Calu3 (cell line): ENCODE measurements around the gene MAP7. TPM values are rescaled to one million over a fixed set of nuclear protein-coding genes. Genes with fewer than 3 reads are reported as not detected.

Experiments
- BruUV-seq: library from RNA; stranded (reverse); fragments of 400-500 nt; replicated peaks from 2 replicates; lab custom pipeline; 2021; lab: Mats Ljungman, UMichigan
- CTCF ChIA-PET: fragments of 300-600 bp; sonication (Branson Sonifier 250); formaldehyde crosslinking; loops from one replicate; lab custom pipeline; 2022; ENCODE audit warnings: antibody characterized with exemption; lab: Charles Lee
- DNase-seq: peaks from one replicate; pipeline ENCODE4 v3.0.0; 2022
- H3K27ac Mint-ChIP-seq: one replicate; pipeline ENCODE4 v1.8.0; 2022; ENCODE audit warnings: mixed read lengths; ENCODE audit not compliant: unreplicated experiment
- H3K27me3 Mint-ChIP-seq: one replicate; pipeline ENCODE4 v1.8.0; 2022; ENCODE audit warnings: mixed read lengths; ENCODE audit not compliant: unreplicated experiment
- H3K36me3 Mint-ChIP-seq: one replicate; pipeline ENCODE4 v1.8.0; 2022; ENCODE audit warnings: mild to moderate bottlenecking, moderate library complexity, mixed read lengths; ENCODE audit not compliant: insufficient read depth, unreplicated experiment
- H3K4me1 Mint-ChIP-seq: one replicate; pipeline ENCODE4 v1.8.0; 2022; ENCODE audit warnings: mild to moderate bottlenecking, low read depth, mixed read lengths; ENCODE audit not compliant: unreplicated experiment
- H3K4me3 Mint-ChIP-seq: one replicate; pipeline ENCODE4 v1.8.0; 2022; ENCODE audit warnings: mild to moderate bottlenecking, low read depth, moderate library complexity, mixed read lengths; ENCODE audit not compliant: unreplicated experiment
- H3K9me3 Mint-ChIP-seq: one replicate; pipeline ENCODE4 v1.8.0; 2022; ENCODE audit warnings: low read depth, mixed read lengths; ENCODE audit not compliant: unreplicated experiment
- CTCF ChIP-seq: fragments of 200-600 bp; IDR thresholded peaks from one replicate; pipeline ENCODE4 v1.8.0; 2022; ENCODE audit warnings: antibody characterized with exemption; ENCODE audit not compliant: unreplicated experiment
- intact Hi-C: fragments of 100-400 bp; cut with micrococcal nuclease; formaldehyde crosslinking; loops from one replicate; pipeline ENCODE4 v1.10.0; 2022; ENCODE audit not compliant: unreplicated experiment
- total RNA-seq: library from RNA; stranded (reverse); gene quantifications from 2 replicates; pipeline ENCODE4 v1.2.3, GENCODE V29; 2022

Gene MAP7
- total RNA-seq, 1 experiment from 2014 or later, result 30.1 TPM

DNA sequence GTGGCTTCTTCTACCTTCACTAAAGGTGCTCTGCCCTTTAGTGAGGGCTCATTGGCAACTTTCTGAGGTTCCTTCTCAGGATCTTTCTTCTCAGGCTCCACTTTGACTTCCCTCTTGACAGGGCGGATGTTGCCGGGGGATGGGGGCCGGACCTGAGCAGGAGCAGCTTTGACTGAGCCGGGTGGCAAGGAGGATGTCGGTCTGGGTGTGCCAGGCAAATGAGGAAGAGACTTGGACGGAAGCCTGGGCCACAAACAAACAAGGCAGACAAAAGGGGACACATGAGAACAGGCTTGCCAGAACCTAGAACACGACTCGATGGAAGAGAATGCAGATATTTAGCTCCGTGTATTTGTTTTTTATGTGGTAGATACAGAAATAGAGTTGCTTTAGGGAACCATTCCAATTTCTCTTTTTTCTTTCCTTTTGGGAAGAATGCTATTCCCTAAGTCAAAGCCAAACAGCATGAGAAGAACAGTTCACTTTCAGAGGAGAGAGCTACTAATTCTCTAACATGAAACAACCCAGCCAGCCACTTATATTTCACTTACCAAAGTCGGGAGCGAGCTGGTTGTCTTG lies 184.4 kb downstream of the MAP7 start:
- TF ChIP-seq CTCF, result no peak
- no peaks in the 10 kb centered on the region for H3K27me3 Mint-ChIP-seq
- H3K4me1 Mint-ChIP-seq, result no peaks in the 10 kb centered on the region
- no peak overlapping the region for H3K4me3 Mint-ChIP-seq
- H3K9me3 Mint-ChIP-seq, result no peaks in the 10 kb centered on the region
- H3K27ac Mint-ChIP-seq, result no peak overlapping the region
- intact Hi-C loops, result no loop called here
- no peaks in the 10 kb centered on the region for H3K36me3 Mint-ChIP-seq
- no peak for DNase-seq
- CTCF ChIA-PET, result interaction anchor here (0.6 kb wide), 1 partner anchor 405 kb away, joined by 3 read pairs; no protein-coding TSS in a partner anchor
- no TSS peak for BruUV-seq

DNA sequence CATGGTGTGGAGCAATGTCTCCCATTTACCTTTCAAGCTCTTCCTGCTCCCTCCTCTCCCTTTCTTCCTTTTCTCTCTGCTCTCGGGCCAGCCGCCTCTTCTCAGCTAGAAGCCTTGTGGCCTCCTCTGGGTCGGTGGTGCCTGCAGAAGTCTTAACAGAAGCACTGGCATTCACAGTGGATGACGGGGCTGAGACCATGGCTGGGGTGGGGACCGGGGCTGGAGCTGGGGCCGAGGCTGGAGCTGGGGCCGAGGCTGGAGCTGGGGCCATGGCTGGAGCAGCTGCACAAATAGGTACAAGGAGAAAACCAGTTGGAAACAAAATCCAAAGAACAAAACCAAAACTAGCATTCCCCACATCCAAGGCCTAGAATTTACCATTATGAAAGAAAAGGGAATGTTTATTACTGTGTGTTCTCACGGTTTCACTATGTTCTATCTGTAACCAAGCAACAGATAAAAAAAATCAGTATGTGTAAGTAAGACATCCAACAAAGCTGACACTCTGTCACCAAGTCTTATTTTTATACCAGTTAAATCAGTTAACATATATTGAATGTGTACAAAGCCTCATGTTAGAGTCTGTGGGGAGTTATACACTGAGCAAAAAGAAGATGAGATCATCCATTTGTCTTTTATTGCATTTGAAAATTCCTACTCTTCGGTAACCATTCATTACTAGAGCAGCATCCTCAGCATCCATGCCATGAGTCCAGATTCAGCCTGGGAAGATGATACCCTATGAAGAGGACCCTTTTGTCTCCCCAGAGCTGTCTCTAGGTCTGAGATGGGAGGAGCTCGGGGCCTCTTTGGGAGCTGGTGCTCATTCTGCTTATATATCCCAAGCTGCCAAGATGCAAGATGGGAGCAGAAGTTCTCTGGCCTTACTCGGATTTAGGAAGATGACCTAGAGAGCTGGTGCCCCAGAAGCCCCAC lies 187.5 kb downstream of the MAP7 start:
- no peaks in the 10 kb centered on the region for H3K27me3 Mint-ChIP-seq
- no peak for DNase-seq
- CTCF ChIA-PET, result no interaction called here
- H3K9me3 Mint-ChIP-seq, result no peaks in the 10 kb centered on the region
- no peak overlapping the region for H3K4me3 Mint-ChIP-seq
- BruUV-seq, result no TSS peak
- H3K36me3 Mint-ChIP-seq, result no peaks in the 10 kb centered on the region
- TF ChIP-seq CTCF, result no peak
- intact Hi-C loops, result no loop called here
- no peaks in the 10 kb centered on the region for H3K4me1 Mint-ChIP-seq
- H3K27ac Mint-ChIP-seq, result no peak overlapping the region

DNA sequence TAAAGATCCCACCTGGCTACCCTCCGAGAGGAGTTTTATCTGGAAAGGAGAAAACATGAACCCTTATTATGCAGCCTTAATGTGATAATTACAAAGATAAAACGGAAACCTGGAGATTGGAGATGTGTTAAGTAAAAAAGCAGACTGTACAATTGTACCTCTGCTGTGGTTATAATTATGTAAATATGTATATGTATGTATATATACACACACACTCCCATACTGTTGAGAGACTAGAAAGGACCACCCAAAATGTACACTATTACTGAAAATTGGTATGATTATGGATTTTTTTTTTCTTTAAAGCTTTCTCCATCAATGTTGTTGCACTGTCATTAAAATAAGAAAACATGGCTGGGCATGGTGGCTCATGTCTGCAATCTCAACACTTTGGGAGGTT lies 188.4 kb downstream of the MAP7 start:
- H3K4me1 Mint-ChIP-seq, result no peaks in the 10 kb centered on the region
- intact Hi-C loops, result no loop called here
- H3K27ac Mint-ChIP-seq, result no peak overlapping the region
- no peaks in the 10 kb centered on the region for H3K9me3 Mint-ChIP-seq
- no TSS peak for BruUV-seq
- CTCF ChIA-PET, result no interaction called here
- H3K4me3 Mint-ChIP-seq, result no peak overlapping the region
- no peak for TF ChIP-seq CTCF
- DNase-seq, result no peak
- H3K27me3 Mint-ChIP-seq, result no peaks in the 10 kb centered on the region
- no peaks in the 10 kb centered on the region for H3K36me3 Mint-ChIP-seq

DNA sequence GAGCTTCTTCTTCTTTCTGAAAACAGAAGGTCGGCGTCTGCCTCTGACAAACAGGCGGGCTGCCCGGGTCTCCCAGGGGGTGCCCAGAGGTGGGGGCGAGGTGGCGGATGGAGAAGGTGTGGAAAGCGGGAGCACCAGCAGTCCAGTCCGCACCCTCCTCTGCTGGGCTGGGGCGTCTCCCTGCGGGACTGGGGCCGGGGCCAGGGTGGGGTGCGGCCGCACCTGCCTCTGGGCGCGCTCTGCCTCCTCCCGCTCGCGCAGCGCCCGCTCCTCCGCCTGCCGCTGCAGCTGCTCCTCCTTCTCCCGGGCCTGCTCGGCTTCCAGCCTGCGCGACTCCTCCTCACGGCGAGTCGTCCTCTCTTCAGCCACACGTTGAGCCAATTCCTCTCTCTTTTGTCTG lies 189.4 kb downstream of the MAP7 start:
- Mint-ChIP-seq H3K27me3 (no peaks in the 10 kb centered on the region), H3K4me1 (no peaks in the 10 kb centered on the region), H3K9me3 (no peaks in the 10 kb centered on the region), H3K36me3 (no peaks in the 10 kb centered on the region), H3K4me3 (no peak overlapping the region), H3K27ac (no peak overlapping the region)
- DNase-seq, result no peak
- CTCF ChIA-PET, result no interaction called here
- intact Hi-C loops, result no loop called here
- BruUV-seq, result no TSS peak
- no peak for TF ChIP-seq CTCF
